Renal pelvis (tissue), 4 donors: ENCODE data around the gene SLC47A2. TPM values are rescaled to one million over a fixed set of nuclear protein-coding genes. Genes with fewer than 3 reads are reported as not detected.

Experiments used
- DNase-seq: peaks from one replicate; pipeline ENCODE4 v3.0.0-alpha.2; 2013
- polyA plus RNA-seq, 3 donors: library from polyadenylated mRNA; unstranded; fragments of 120-200 nt; gene quantifications; one replicate each; pipeline ENCODE4 v1.2.1, GENCODE V29; 2013; ENCODE audit not compliant: insufficient read length in 3 of 3

SLC47A2 gene
- polyA plus RNA-seq, 3 donors = 4.8 to 12.3 (median 10.2) TPM

DNA sequence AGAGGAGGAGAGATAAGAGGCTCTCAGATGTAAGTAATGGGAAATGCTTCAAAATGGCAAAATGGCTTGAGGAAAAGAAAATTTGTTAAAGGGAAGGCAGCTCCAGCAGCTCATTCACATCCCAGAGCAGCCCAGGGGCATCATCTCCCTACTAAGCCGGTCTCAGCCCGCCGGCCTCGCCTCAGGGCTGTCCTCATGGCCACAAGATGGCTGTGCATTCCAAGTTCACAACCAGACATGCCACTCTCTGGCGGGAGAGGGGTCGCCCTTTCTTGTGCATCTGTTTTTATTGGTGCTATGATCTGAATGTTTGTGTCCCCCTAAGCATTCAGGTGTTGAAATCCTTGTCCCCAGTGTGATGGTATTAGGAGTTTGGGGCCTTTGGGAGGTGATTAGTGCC is 13.5 kb upstream of the SLC47A2 start:
- DNase-seq = no peak

DNA sequence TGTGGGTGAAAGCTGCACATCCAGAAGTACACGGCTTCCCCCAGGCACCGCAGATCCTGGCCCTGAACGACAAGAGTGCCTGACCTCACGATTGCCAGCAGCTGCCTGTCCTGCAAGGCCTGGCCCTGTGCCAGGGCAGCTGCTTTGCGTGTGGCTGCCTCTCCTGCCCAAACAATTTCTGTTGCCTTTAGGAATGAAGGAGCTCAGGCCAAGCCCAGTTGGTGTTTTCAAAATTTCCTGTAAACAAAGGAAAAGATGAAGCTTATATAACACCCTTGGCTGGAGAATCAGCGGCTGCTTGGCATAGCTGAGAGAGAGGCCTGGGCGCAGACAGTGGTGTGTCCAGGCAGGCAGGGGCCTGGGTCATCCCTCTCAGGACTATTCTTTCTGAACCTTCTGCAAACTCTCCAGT is 11.7 kb upstream of the SLC47A2 start:
- DNase-seq = no peak

DNA sequence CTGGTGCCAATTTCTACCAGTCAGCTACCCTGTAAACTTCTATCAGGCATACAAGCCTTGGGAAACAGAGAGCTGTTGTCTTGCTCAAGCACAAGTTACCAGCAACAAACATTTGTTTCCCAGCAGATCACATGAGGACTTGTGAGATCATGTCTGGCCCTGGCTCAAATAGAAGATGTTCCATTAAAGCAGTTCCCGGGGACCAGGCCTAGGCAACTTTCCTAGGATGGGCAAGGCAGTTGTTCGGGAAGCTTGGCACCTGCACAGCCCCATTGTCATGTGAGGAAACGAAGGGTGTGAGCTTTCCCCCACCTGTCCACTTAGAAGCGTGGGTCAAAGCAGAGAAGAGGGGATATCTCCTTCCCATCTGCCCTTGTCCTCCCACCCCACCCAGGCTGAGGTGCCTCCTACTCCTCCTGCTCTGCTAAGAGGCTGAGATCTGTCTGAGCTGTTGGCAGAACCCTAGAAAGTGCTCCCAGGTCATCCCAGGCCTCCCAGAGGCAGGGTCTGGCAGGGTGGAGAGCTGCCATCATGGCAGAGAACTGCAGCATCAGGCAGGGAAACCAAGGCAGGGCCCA is 11.2 kb upstream of the SLC47A2 start:
- DNase-seq = no peak

DNA sequence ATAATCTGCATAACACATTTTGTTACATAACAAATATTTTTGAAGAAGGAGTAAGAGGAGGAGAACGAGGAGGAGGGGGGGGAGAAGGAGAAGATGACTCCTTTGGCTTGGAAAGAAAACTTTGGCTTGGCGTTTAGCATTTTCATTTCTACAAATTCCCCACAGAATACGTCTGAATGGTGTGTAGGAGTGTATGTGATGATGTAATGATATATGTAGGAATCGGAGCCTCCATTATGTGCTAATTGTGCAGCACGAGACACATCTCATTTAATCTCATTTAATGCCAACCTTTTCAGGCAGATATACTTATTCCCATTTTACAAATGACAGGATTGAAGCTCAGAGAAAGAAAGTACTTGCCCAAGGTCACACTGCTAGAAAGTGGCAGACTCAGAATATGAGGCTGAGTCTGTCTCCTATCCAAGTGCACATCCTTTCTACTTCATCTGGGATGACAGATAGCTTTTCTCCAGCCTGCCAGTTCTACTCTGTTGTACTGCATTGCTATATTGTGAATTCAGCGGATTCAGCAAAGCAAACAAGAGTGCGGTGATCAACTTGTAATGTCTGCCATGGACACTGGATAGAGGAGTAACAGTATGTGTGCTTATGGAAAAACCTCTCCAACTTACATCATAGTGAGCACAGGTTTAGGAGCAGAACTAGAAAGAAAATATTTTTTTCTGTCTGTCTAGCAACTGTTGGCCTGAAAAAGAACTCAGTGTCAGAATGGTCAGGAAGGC is 10.4 kb upstream of the SLC47A2 start:
- no peak for DNase-seq

DNA sequence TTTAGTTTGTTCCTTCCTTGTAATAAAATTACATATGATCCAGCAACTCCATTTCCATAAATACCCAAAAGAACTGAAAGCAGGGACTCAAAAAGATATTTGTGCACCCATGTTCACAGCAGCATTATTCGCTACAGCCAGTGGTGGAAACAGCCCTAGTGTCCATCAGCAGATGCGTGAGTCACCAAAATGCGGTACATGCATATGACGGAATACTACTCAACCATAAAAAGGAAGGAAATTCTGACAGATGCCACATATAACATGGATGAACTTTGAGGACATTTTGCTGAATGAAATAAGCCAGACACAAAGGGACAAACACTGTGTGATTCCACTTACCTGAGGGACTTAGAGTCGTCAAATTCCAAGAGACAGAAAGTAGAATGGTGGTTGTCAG is 9.1 kb upstream of the SLC47A2 start:
- no peak for DNase-seq

DNA sequence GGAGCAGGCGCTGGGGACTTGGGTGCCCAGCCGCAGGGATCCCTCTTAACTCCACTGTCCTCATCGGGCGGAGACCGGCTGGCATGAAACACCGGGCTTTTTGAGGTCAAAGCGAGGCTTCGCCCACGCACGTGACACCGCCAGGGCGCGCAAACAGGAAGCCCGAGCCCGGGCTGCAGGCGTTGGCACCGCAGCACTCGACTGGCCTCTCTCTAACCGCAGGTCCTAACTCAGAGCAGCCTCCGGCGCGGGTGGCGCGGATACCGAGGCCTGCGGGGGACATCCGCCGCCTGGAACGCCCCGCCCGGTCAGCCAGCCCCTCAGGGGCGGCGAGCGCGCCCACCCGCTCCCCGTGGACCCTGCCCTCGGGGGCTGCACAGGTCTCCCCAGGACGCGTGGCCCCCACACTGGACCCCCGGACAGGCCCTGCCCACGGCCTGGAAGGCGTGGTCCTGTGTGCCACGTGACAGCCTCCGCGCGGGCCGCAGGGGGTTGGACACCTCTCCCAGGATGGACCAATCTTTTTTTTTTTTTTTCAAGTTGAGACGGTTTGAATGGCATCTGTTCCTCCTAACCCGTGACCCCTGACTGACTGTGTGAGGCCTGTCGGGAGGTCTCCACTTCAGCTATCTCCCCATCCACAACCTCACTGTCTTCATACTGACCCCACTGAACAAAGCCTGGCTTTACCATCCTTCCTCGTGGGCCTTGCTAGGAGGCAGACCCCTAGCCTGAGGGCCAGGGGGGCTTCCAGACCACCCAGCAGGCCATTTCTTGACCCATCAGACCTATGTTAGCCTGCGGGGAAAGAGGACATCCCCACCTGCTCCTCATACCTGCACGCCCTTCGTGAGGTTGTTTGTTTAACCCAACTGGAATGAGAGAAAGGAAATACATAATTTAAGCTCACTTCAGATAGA is 8.4 kb upstream of the SLC47A2 start:
- no peak for DNase-seq

DNA sequence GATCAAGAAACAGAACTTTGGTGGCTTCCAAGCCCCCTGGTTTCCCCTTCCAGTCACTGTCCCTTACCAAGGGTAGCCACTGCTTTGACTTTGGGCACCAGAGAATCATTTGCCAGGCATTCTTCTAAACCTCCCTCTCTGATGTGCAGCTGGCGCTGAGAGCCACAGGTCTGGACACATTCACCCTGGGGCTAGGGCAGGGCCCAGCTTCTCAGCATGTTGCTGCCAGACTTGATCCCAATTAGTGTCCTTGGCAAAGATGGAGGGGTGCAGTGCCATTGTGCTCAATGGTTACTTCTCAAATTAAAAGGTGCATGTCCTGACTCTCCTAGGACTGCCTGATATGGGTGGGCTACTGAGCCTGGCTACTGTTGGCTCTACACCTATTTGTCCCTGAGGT is 7.6 kb upstream of the SLC47A2 start:
- no peak for DNase-seq

DNA sequence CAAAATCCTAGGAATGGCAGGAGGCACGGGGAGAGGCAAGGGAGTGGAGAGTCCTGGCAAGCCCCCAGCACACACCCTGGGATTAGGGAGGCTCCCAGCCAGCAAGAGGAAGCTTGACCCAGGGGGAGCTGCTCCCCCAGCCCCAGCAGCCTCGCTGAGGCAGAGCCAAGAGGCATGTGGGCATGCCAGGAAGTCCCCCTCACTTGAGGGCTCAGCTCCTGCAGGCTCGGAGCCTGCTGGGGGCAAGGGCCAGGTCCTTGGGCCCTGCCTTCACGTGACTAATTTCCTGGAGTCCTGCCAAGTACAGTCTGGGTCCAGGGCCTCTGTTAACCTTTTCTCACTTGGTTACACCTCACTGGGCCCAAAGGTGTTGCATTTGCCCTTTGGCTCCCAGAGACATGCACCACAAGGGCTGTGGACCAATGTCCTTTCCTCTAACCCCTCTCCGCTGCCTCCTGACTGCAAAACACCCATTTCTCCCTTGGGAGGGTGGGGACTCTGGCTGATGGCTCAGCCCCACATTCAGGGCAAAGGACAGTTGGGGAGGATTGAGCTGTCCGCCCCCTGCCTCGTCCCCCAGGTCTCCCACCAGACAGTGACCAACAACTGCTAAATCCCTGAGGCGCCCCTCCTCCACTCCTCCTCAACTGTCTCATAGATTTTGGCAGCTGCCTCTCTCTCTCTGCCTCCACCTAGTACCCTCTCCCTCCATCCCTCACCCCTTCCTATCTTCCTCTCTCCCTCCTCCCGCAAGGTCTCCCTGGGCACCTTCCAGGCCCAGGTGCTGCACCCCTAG is 4.4 kb upstream of the SLC47A2 start:
- peak; percentile 71 for DNase-seq

DNA sequence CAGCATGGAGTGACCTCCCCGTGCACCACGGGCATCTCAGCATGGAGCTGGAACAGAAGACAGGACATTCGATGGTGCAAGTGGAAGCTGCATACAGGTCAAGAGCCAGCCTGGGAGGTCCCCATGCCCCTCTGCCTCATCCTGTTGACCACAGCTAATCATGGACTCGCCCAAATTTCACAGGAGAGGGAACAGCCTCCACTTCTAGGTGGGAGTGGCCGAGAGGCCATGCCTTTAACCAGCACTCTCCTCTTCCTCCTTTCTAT is 3.8 kb upstream of the SLC47A2 start:
- DNase-seq = no peak

DNA sequence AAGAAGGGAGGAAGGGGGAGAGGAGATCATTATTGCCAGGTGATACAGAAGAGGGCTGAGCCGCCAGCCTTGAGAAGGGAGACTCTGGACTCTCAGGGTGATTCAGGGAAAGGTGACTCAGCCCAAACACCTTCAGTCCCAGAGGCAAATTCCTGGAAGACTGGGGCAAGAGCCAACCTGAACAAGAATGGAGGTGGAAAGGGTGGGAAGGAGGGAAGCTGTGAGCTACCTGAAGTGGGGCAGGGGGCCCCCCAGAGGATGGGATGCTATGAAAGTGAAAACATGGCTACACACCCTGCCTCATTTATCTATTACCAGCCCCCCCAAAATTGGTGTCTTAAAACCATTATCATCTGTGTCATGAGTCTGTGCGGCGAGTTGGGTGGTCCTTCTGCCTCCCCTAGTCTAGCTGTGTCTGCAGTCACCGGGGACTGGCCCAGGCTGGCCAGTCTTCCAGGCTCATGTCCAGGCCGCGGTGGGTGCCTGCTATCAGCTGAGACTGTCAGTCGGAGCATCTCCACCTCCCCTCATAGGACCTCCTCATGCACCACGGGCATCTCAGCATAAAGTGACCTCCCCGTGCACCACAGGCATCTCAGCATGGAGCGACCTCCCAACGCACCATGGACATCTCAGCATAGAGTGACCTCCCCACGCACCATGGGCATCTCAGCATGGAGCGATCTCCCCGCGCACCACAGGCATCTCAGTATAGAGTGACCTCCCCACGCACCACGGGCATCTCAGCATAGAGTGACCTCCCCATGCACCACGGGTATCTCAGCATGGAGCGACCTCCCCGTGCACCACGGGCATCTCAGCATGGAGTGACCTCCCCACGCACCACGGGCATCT is 3.2 kb upstream of the SLC47A2 start:
- no peak for DNase-seq

DNA sequence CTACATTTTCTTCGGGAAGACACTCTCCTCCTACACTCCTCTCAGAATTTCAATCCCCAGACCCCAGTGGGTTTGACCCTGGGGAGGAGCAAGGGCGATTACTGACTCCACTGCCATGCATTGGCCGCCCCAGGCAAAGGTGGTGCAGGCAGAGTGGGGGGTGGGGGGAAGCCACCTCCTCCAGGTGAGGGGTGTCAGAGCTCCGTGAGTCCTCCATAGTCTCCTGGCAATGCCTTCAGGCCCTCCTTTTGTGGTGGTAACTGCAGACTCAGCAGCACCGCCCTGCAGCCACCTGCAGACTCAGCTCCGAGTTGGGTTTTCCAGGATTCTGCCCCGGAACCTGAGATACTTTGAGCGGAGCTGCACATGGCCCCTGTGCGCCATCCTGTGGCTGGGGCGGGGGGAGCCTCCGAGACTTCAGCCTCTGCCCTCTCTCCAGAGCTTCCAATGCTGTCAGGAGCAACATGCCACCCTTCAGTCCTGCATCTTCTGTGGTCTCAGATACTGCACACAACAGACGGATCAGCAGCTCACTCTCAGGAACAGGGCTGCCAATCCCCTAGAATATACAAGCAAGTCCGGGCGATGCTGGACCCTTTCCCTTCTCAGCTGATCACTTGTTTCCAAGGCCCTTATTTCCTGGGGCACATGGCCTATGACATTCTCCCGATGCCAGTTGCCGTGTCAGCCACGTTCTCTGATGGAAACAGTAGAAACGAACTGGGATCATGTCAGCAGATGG is 2.4 kb upstream of the SLC47A2 start:
- no peak for DNase-seq

DNA sequence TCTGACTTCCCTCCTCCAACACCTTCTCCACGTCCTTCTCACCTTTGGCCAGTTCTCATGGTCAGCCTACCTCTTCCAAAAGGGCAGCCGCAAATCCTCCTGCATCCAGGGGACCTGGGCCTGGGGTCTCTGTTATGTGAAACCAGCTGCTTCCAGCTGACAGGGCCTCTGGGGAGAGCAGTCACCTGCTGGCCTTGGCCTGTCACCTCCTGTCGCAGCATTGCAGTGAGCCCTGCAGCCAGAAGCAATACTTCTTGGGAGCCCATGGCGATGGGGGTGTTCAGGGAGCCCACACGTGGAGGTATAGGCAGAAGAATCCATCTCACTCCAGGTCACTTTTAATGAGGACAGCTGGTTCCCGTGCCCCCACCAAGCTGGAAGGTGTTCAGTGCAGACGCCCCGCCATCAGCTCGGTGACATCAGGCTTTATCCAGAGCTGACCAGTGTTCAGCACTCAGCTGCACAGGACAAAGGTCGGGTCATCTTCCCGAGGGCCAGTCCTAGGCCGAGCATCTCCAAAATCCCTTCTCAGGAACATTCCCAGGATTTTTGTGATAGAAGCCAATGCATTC is 1.7 kb upstream of the SLC47A2 start:
- no peak for DNase-seq

DNA sequence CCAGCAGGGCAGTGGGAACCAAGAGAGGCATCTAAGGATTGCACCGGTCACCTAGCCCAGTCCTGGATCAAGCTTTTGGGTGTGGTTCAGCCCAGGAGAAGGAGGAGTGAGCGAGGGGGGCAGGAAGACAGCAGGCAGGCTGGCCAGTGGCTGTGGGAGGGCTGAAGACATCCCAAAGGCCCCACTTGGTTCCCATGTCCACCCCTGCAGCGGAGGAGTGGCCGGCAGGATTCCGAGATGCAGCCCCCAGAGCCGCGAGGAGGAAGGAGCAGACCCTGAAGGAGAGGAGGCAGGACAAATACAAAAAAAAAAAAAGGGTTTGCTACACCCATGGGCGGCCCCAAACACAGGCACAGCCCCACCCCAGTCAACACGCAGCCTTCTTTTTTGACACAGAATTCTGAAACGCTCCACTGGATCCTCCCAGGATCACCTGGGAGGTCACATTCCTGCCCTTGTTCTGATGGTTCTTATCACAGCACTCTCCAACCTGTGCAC is 1.1 kb upstream of the SLC47A2 start:
- DNase-seq = no peak

DNA sequence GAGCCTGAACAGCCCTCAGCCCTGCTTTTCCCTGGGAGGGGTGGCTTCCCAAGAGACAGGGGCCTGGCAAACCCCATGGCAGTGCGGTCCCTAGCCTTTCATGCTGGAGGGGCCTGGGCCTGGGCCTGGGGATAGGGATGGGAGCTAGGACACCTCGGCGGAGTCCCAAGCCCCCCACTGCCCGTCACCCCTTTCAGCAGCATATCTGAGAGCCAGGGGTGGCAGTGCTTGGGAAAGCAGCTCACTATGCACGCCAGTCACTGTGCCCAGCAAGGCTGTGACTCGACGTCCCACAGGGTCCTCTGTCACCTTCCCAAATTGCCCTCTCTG is 612 bp upstream of the SLC47A2 start:
- DNase-seq = no peak

DNA sequence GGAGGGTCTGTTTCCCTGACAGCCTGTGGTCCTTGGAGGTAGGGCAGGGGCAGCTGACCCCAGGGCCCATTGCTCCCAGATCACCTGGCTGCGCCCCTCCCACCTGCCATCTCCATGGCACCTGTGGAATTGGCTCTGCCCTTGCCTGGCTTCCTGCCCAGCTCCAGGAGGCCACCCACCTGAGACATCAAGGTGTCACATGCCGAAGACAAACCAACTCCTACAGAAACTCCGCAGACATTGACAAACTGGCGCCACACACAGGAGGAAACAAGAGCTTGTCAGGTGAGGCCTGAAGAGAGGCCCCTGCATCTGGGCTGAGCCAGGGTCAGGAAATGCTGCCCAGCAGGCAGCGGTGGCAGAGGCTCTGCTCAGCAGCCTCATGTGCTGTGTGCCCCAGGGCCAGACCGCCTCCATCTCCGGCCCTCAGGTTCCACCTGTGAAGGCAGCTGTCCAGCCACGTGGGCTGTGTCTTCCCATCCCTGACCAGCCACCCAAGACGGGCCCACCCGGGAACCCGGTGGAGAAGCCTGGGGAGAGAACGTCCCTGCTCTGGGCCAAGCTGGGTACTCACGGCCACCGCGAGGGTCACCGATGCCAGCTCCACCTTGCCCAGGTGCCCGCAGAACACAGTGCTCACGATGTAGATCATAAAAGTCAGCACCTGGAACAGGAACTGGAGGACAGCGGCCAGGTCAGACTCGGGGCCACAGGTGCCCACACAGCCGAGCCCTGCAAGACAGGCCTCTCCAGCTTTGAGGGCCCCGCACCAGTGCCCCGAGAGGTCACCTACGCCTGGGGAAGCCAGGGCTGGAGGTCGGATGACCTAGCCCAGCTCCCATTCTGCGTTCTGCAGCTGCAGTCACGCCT is 1.6 kb downstream of the SLC47A2 start:
- DNase-seq = no peak

DNA sequence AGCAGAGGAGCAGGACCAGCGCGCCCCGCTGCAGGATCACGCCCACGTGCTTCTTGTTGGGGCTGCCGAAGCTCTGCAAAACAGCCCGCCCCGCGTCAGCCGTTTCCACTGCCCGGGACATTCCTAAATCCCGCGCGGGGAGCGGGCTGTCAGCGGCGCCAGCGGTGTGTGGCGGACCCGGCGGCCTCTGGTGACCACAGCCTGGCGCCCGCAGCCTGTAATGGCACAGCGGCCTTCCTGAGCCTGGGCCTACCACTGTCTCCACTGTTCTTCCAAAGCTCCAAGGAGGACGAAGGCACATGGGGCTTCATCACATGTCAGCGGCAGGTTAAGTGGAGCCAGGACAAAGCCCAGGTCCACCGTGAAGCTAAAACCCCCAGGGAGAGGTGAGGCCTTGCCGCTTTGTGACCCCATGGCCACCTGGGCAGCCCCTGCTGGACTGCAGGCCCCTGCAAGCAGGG is 2.5 kb downstream of the SLC47A2 start:
- no peak for DNase-seq

DNA sequence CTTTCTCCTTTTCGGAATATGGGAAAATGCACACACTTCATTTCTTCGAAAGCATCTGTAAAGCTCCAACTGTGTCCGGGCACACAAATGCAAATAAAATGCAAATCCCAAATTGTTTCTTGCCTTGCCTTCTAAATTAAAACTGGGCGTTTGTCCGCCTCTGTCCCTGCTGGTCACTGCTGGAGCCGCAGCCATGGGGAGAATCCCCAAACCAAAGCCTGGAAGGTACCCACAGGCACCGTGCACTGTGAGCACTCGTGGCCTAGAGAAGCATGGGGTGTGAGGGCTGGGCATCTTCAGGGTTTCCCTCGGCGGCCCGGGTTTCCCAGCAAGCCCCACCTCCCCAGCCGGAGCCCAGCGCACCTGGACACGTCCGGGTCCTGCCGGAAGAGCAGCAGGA is 2.9 kb downstream of the SLC47A2 start:
- no peak for DNase-seq

DNA sequence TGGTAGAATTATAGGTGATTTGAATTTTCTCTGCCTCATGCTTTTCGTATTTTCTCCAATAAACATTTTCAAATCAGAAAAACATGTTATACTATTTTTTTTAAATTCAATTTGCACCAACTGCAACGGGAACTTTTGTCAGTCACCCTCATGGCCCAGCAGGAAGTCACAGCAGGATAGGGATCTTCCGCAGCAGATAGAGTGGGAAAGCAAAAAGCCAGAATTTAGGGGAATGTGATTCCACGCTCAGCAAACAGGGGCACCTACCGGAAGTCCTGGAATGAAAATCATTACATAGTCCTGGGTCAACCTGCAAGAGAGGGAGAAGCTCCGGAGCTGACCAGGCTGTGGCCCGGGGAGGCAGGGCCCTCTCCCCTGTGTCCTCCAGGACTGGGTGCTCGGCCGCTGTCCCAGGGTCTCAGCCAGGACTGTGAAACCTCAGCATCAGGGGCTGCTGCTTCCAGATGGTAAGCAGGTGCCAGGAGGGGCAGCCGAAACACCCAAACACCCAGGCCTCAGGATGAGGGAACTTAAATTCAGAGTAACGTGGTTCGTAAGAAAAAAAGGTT is 3.9 kb downstream of the SLC47A2 start:
- DNase-seq = no peak

DNA sequence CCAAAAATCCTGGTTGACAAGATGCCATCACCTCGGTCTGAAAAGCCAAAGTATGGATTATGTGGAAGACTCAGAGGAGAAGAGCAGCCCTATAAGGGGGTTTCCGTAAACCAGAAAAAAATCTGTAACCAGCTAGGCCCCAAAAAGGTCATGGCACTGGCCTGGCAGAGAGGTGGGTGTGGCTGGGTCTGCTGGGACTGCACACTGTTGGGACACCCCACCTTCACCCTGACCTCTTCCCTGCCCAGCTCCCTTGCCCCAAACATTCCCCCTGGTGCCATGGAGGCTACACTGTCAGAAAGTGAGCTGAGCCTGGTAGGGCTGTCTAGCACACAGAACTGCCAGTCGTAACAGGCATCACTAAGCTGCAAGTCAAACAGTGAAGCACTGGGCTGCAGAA is 6.5 kb downstream of the SLC47A2 start:
- no peak for DNase-seq
